Activated CD8-positive, alpha-beta T cell treated with anti-CD3 and anti-CD28 coated beads for 36 hours (primary cell): ENCODE data around the gene XBP1. TPM values are rescaled to one million over a fixed set of nuclear protein-coding genes. Genes with fewer than 3 reads are reported as not detected.

Experiments used
- ATAC-seq: fragments of 200-7000 bp; cut with Tn5 transposase; one replicate; pipeline ENCODE4 v1.10.0; 2021; ENCODE audit warnings: mild to moderate bottlenecking, moderate library complexity
- CTCF ChIA-PET: fragments of 350-600 bp; sonication (Branson Sonifier 250); formaldehyde crosslinking; loops from one replicate; lab custom pipeline; 2021; ENCODE audit warnings: antibody characterized with exemption; lab: Charles Lee
- POLR2A ChIA-PET: fragments of 350-600 bp; sonication (Branson Sonifier 250); formaldehyde crosslinking; loops from one replicate; lab custom pipeline; 2021; ENCODE audit warnings: antibody characterized with exemption; lab: Charles Lee
- DNase-seq: peaks from one replicate; pipeline ENCODE4 v3.0.0-alpha.2; 2020
- H3K27ac Mint-ChIP-seq: one replicate; pipeline ENCODE4 v1.8.0; 2021; ENCODE audit warnings: mild to moderate bottlenecking, mixed read lengths
- H3K27me3 Mint-ChIP-seq: one replicate; pipeline ENCODE4 v1.8.0; 2021; ENCODE audit warnings: mixed read lengths
- H3K36me3 Mint-ChIP-seq: one replicate; pipeline ENCODE4 v1.8.0; 2021; ENCODE audit warnings: low read depth, mixed read lengths
- H3K4me1 Mint-ChIP-seq: one replicate; pipeline ENCODE4 v1.8.0; 2021; ENCODE audit warnings: low read depth, mixed read lengths
- H3K4me3 Mint-ChIP-seq: one replicate; pipeline ENCODE4 v1.8.0; 2021; ENCODE audit warnings: mild to moderate bottlenecking, moderate library complexity, mixed read lengths
- H3K9me3 Mint-ChIP-seq: one replicate; pipeline ENCODE4 v1.8.0; 2021; ENCODE audit warnings: mixed read lengths
- intact Hi-C: fragments of 100-400 bp; cut with micrococcal nuclease; formaldehyde crosslinking; loops from one replicate; pipeline ENCODE4 v1.10.0; 2022
- total RNA-seq, 2 experiments: library from RNA; stranded (reverse); gene quantifications; one replicate each; pipeline ENCODE4 v1.2.3, GENCODE V29; 2021
- TF ChIP-seq, protein P1 (sequence below): fragments of 200-600 bp; IDR thresholded peaks from one replicate; pipeline ENCODE4 v1.8.0; 2022; ENCODE audit warnings: antibody characterized with exemption, mild to moderate bottlenecking

Gene XBP1
- total RNA-seq, 2 experiments from 2014 or later, result 102 to 103 TPM

DNA sequence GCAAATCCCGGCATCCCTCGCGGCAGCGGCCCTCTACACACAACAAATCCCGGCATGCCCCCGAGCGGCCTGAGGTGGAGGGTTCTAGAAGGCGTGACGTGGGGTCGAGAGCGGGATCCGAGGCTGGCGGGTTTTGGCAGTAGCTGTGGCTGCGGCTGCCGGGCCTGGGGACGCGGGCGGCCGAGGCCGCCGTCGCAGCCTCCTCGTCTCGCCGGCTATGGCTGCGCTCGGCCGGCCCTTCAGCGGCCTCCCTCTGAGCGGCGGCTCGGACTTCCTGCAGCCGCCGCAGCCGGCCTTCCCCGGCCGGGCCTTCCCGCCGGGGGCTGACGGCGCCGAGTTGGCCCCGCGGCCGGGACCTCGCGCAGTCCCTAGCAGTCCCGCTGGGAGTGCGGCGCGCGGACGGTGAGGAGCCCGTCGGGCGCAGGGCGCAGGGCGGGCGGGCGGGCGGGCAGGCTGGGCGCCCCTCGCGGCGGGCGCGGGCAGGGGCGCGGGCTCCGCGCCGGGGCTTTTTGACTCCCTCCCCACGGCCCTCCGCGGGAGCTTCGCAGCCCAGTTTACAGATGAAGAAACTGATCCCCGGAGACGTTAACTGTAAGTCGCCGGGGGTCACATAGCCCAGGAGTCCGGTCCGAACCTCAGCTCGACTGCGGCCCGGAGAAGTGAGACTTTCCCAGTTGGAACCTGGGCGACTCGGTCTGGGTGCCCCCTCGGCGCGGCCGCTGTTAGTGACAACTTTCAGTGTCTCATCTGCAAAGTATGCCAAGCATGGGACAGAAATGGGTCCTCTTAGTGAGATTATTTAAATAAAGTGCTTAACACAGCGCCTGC is 27.5 kb downstream of the XBP1 start, which contains the start of gene CCDC117:
TSS of gene CCDC117 (plus strand) at position 63 of the 828 bp plus-strand sequence. CDS start at position 218, 155 bp downstream.
- DNase-seq, result peak; percentile 97
- Mint-ChIP-seq H3K36me3 (peaks cover 20% of the 10 kb centered on the region), H3K4me3 (peak within 1 kb of the TSS; percentile 91), H3K27me3 (no peaks in the 10 kb centered on the region), H3K9me3 (no peaks in the 10 kb centered on the region), H3K4me1 (peaks cover 22% of the 10 kb centered on the region), H3K27ac (peak within 1 kb of the TSS; percentile 93)
- CTCF ChIA-PET, result interaction anchor here (0.7 to 2.9 kb wide), 13 partner anchors 13 to 172 kb away, joined by 3 to 18 read pairs (median 4); partner anchors contain the start of gene XBP1
- intact Hi-C loops, result no loop called here
- TF ChIP-seq, protein P1, sequence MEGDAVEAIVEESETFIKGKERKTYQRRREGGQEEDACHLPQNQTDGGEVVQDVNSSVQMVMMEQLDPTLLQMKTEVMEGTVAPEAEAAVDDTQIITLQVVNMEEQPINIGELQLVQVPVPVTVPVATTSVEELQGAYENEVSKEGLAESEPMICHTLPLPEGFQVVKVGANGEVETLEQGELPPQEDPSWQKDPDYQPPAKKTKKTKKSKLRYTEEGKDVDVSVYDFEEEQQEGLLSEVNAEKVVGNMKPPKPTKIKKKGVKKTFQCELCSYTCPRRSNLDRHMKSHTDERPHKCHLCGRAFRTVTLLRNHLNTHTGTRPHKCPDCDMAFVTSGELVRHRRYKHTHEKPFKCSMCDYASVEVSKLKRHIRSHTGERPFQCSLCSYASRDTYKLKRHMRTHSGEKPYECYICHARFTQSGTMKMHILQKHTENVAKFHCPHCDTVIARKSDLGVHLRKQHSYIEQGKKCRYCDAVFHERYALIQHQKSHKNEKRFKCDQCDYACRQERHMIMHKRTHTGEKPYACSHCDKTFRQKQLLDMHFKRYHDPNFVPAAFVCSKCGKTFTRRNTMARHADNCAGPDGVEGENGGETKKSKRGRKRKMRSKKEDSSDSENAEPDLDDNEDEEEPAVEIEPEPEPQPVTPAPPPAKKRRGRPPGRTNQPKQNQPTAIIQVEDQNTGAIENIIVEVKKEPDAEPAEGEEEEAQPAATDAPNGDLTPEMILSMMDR, result peak; percentile 44
- POLR2A ChIA-PET, result interaction anchor here (0.7 to 4.4 kb wide), 9 partner anchors 9 to 499 kb away, joined by 3 to 55 read pairs (median 3); partner anchors contain the start of gene XBP1
- peak; percentile 95 for ATAC-seq

DNA sequence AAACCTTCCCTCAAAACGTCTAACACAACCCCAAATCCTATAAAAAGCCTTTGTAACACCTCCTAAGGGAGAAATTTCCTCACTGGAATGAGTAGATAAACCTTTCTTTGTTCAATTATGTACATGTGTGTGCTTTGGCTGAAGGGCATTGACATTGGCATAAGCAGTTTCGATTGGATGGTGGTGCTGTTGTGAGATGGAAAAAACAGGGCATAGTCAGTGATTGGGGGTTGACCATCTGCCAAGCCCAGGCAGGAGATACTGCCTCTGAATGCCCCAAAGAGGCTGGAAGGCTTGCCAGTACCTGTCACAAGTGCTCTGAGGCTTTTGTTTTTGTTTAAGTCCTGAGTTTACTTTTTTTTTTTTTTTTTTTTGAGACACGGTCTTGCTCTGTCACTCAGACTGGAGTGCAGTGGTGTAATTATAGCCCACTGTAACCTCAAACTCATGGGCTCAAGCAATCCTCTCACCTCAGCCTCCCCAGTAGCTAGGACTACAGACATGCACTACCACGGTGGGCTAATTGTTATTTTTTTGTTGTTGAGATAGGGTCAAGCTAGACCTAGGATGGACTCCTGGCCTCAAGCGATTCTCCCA is 29.1 kb downstream of the XBP1 start:
- Mint-ChIP-seq H3K27ac (no peak overlapping the region), H3K4me3 (no peak overlapping the region), H3K4me1 (peaks cover 22% of the 10 kb centered on the region), H3K36me3 (peaks cover 19% of the 10 kb centered on the region), H3K9me3 (no peaks in the 10 kb centered on the region), H3K27me3 (no peaks in the 10 kb centered on the region)
- ChIA-PET POLR2A (no interaction called here), CTCF (interaction anchor here (1.5 to 2.5 kb wide), 2 partner anchors 28 to 40 kb away, joined by 3 to 7 read pairs; no protein-coding TSS in a partner anchor)
- TF ChIP-seq, protein P1, result no peak
- intact Hi-C loops, result no loop called here
- ATAC-seq (no peak), DNase-seq (no peak)

DNA sequence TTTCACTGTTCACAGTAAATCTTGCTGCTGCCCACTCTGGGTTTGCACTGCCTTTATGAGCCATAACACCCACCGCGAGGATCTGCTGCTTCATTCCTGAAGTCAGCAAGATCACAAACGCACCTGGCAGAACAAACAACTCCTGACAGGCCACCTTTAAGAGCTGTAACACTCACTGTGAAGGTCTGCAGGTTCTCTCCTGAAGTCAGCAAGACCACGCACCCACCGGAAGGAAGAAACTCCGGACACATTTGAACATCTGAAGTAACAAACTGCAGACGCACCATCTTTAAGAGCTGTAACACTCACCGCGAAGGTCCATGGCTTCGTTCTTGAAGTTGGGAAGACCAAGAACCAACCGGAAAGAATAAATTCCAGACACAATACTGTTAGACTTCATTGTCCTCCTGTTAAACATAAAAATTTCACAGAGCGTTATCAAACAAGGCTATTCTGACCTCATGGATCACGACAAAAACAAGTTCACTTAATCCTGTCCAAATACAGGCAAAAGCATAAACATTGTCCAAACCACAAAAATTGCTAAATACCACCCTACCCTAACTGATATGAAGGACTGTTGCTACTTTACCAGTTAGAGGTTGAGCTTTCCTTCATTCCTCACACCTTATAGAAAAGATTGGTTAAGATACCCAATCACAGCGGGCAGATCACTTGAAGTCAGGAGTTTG is 30.8 kb downstream of the XBP1 start:
- intact Hi-C loops, result no loop called here
- CTCF ChIA-PET, result interaction anchor here (0.9 kb wide), 1 partner anchor 18 kb away, joined by 3 read pairs; no protein-coding TSS in a partner anchor
- H3K36me3 Mint-ChIP-seq, result peaks cover 7% of the 10 kb centered on the region
- H3K4me3 Mint-ChIP-seq, result no peak overlapping the region
- H3K9me3 Mint-ChIP-seq, result no peaks in the 10 kb centered on the region
- H3K27me3 Mint-ChIP-seq, result no peaks in the 10 kb centered on the region
- peaks cover 9% of the 10 kb centered on the region for H3K4me1 Mint-ChIP-seq
- no peak for DNase-seq
- POLR2A ChIA-PET, result no interaction called here
- H3K27ac Mint-ChIP-seq, result no peak overlapping the region
- TF ChIP-seq, protein P1, result no peak
- no peak for ATAC-seq

DNA sequence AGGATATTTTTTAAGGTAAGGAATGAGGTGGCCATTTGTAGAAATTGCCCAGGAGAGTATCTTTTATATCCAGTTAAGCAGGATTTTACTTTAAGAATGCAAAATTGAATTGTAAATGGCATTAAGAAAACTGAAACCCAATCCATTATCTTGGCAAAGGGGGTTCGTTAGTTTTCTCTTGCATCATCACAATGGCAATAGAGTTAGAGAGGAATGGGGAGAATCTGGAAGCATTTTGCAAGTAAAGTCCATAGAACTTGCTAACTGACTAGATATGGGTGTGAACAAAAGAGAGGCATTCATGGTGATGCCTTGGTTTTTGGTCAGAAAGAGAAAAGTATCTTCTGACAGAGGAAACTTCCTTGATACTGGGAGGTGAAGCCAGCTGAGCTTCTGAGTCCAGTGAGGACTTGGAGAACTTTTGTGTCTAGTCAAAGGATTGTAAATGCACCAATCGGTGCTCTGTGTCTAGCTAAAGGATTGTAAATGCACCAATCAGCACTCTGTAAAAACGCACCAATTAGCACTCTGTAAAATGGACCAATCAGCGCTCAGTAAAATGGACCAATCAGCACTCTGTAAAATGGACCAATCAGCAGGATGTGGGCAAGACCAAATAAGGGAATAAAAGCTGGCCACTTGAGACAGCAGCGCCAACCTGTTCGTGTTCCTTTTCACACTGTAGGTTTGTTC is 31.5 kb downstream of the XBP1 start:
- ATAC-seq (no peak), DNase-seq (peak; percentile 13)
- peaks cover 7% of the 10 kb centered on the region for H3K4me1 Mint-ChIP-seq
- no peak overlapping the region for H3K4me3 Mint-ChIP-seq
- peaks cover 6% of the 10 kb centered on the region for H3K36me3 Mint-ChIP-seq
- TF ChIP-seq, protein P1, result no peak
- H3K27ac Mint-ChIP-seq, result no peak overlapping the region
- ChIA-PET POLR2A (interaction anchor here (0.6 kb wide), 1 partner anchor 8 kb away, joined by 3 read pairs; no protein-coding TSS in a partner anchor), CTCF (no interaction called here)
- no peaks in the 10 kb centered on the region for H3K27me3 Mint-ChIP-seq
- intact Hi-C loops, result no loop called here
- no peaks in the 10 kb centered on the region for H3K9me3 Mint-ChIP-seq
